Mucosa of stomach (tissue), 1 donor: ENCODE measurements around the gene DYRK4.

Source experiments
- H3K27me3 ChIP-seq: one replicate; pipeline ENCODE4 v1.7.0; 2013; ENCODE audit warnings: mild to moderate bottlenecking, low read length; ENCODE audit not compliant: control insufficient read depth, insufficient read depth
- H3K36me3 ChIP-seq: one replicate; pipeline ENCODE4 v1.7.0; 2013; ENCODE audit warnings: low read length; ENCODE audit not compliant: control insufficient read depth, insufficient read depth
- H3K4me1 ChIP-seq: one replicate; pipeline ENCODE4 v1.7.0; 2013; ENCODE audit warnings: mild to moderate bottlenecking, low read length; ENCODE audit not compliant: control insufficient read depth, insufficient read depth
- H3K4me3 ChIP-seq: one replicate; pipeline ENCODE4 v1.7.0; 2013; ENCODE audit warnings: low read length
- H3K9ac ChIP-seq: one replicate; pipeline ENCODE4 v1.7.0; 2013; ENCODE audit warnings: mild to moderate bottlenecking, low read length, moderate library complexity
- H3K9me3 ChIP-seq: one replicate; pipeline ENCODE4 v1.7.0; 2013; ENCODE audit warnings: mild to moderate bottlenecking, low read length, moderate library complexity; ENCODE audit not compliant: control insufficient read depth
- donor health status: Pancreatic carcinoma.

Gene DYRK4

GRCh38 chr12:4567073-4567881, 5.3 kb downstream of the DYRK4 start:
- H3K36me3 ChIP-seq = no peaks in the 10 kb centered on the region
- no peaks in the 10 kb centered on the region for H3K9me3 ChIP-seq
- H3K4me3 ChIP-seq = no peak overlapping the region
- peaks cover 4% of the 10 kb centered on the region for H3K4me1 ChIP-seq
- no peaks in the 10 kb centered on the region for H3K27me3 ChIP-seq
- H3K9ac ChIP-seq = no peak overlapping the region

GRCh38 chr12:4569261-4569660, 7.3 kb downstream of the DYRK4 start:
- Histone ChIP-seq H3K4me3 (no peak overlapping the region), H3K9me3 (no peaks in the 10 kb centered on the region), H3K9ac (no peak overlapping the region), H3K27me3 (no peaks in the 10 kb centered on the region), H3K4me1 (no peaks in the 10 kb centered on the region), H3K36me3 (no peaks in the 10 kb centered on the region)

GRCh38 chr12:4572680-4573079, 10.7 kb downstream of the DYRK4 start:
- Histone ChIP-seq H3K9me3 (no peaks in the 10 kb centered on the region), H3K27me3 (no peaks in the 10 kb centered on the region), H3K9ac (no peak overlapping the region), H3K36me3 (no peaks in the 10 kb centered on the region), H3K4me1 (no peaks in the 10 kb centered on the region), H3K4me3 (no peak overlapping the region)

- no peaks in the 10 kb centered on the region for H3K9me3 ChIP-seq
- H3K9ac ChIP-seq = no peak overlapping the region
- H3K36me3 ChIP-seq = no peaks in the 10 kb centered on the region
- no peak overlapping the region for H3K4me3 ChIP-seq
- H3K27me3 ChIP-seq = no peaks in the 10 kb centered on the region
- H3K4me1 ChIP-seq = no peaks in the 10 kb centered on the region
Measured at GRCh38 chr12:4579305-4580102, 17.5 kb downstream of the DYRK4 start.

GRCh38 chr12:4580281-4580688, 18.3 kb downstream of the DYRK4 start:
- H3K4me1 ChIP-seq = no peaks in the 10 kb centered on the region
- no peak overlapping the region for H3K4me3 ChIP-seq
- no peaks in the 10 kb centered on the region for H3K9me3 ChIP-seq
- H3K36me3 ChIP-seq = no peaks in the 10 kb centered on the region
- H3K9ac ChIP-seq = no peak overlapping the region
- no peaks in the 10 kb centered on the region for H3K27me3 ChIP-seq

- Histone ChIP-seq H3K36me3 (no peaks in the 10 kb centered on the region), H3K4me1 (no peaks in the 10 kb centered on the region), H3K9ac (no peak overlapping the region), H3K9me3 (no peaks in the 10 kb centered on the region), H3K4me3 (no peak overlapping the region), H3K27me3 (no peaks in the 10 kb centered on the region)
Measured at GRCh38 chr12:4584281-4584680, 22.3 kb downstream of the DYRK4 start.

GRCh38 chr12:4584896-4585295, 22.9 kb downstream of the DYRK4 start:
- no peaks in the 10 kb centered on the region for H3K4me1 ChIP-seq
- H3K9ac ChIP-seq = no peak overlapping the region
- H3K36me3 ChIP-seq = no peaks in the 10 kb centered on the region
- no peaks in the 10 kb centered on the region for H3K9me3 ChIP-seq
- no peak overlapping the region for H3K4me3 ChIP-seq
- H3K27me3 ChIP-seq = no peaks in the 10 kb centered on the region

- no peak overlapping the region for H3K4me3 ChIP-seq
- H3K9ac ChIP-seq = no peak overlapping the region
- no peaks in the 10 kb centered on the region for H3K9me3 ChIP-seq
- no peaks in the 10 kb centered on the region for H3K4me1 ChIP-seq
- no peaks in the 10 kb centered on the region for H3K36me3 ChIP-seq
- H3K27me3 ChIP-seq = no peaks in the 10 kb centered on the region
Measured at GRCh38 chr12:4586500-4586899, 24.5 kb downstream of the DYRK4 start.

- H3K4me3 ChIP-seq = no peak overlapping the region
- H3K4me1 ChIP-seq = no peaks in the 10 kb centered on the region
- H3K27me3 ChIP-seq = no peaks in the 10 kb centered on the region
- no peaks in the 10 kb centered on the region for H3K36me3 ChIP-seq
- no peaks in the 10 kb centered on the region for H3K9me3 ChIP-seq
- H3K9ac ChIP-seq = no peak overlapping the region
Measured at GRCh38 chr12:4587108-4587507, 25.1 kb downstream of the DYRK4 start.

GRCh38 chr12:4588916-4589315, 26.9 kb downstream of the DYRK4 start:
- Histone ChIP-seq H3K4me1 (no peaks in the 10 kb centered on the region), H3K9me3 (no peaks in the 10 kb centered on the region), H3K4me3 (no peak overlapping the region), H3K9ac (no peak overlapping the region), H3K27me3 (no peaks in the 10 kb centered on the region), H3K36me3 (no peaks in the 10 kb centered on the region)

GRCh38 chr12:4589941-4590340, 27.9 kb downstream of the DYRK4 start:
- H3K4me3 ChIP-seq = no peak overlapping the region
- H3K9ac ChIP-seq = no peak overlapping the region
- no peaks in the 10 kb centered on the region for H3K9me3 ChIP-seq
- H3K4me1 ChIP-seq = no peaks in the 10 kb centered on the region
- no peaks in the 10 kb centered on the region for H3K27me3 ChIP-seq
- no peaks in the 10 kb centered on the region for H3K36me3 ChIP-seq

GRCh38 chr12:4591180-4591687, 29.2 kb downstream of the DYRK4 start:
- Histone ChIP-seq H3K9me3 (no peaks in the 10 kb centered on the region), H3K4me3 (no peak overlapping the region), H3K9ac (no peak overlapping the region), H3K27me3 (no peaks in the 10 kb centered on the region), H3K36me3 (no peaks in the 10 kb centered on the region), H3K4me1 (no peaks in the 10 kb centered on the region)
